Neuron (in vitro differentiated cells): ENCODE data around the gene TENM4.

Experiments
- H2AFZ ChIP-seq: one replicate; pipeline ENCODE4 v1.6.1; 2013; ENCODE audit warnings: low read depth, mild to moderate bottlenecking, inconsistent platforms, low read length, moderate library complexity
- H3K27me3 ChIP-seq: one replicate; pipeline ENCODE4 v1.6.1; 2013; ENCODE audit warnings: low read length; ENCODE audit not compliant: insufficient read depth
- H3K36me3 ChIP-seq: one replicate; pipeline ENCODE4 v1.6.1; 2013; ENCODE audit warnings: low read length; ENCODE audit not compliant: insufficient read depth
- H3K4me1 ChIP-seq: one replicate; pipeline ENCODE4 v1.6.1; 2013; ENCODE audit warnings: low read length; ENCODE audit not compliant: insufficient read depth
- H3K4me3 ChIP-seq: 2 replicates; pipeline ENCODE4 v1.5.1; 2013; ENCODE audit warnings: mild to moderate bottlenecking, low read length, moderate library complexity
- H3K9me3 ChIP-seq: one replicate; pipeline ENCODE4 v1.6.1; 2013; ENCODE audit warnings: low read length

The TENM4 gene

DNA sequence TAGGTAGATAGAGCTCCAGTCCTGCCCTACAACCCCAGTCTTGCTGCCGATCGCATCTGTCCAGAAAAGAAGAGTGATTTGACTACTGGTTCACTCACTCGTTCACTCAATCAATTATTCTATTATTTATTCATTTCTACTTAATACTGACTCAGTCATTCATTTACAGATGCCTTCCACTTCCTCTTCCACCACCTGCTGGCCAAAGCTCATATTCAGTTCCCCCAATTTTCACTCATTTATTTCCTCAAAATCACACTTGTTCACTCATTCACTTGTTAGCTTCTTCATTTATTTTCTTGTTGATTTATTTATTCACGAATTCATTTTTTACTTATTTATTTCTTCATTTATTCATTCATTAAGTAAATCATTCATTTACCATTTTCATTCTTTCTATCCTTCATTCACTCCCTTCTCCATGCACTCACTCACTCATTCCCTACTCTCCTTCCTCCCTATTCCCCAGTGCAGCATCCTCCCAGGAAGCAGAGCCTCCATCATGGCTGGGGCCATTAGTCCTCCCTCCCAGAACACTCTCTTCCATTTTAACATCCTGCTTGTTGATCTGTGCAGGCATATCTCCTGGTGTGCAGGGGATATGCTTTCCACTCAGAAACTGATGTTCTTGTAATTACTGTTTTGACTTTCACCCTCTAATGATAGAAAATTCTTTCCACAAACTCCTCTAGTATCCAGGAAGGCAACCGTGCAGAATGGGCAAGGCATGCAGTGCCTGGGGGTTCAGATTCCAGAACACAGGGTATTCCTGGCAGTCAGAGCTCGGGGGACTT lies 281.0 kb downstream of the TENM4 start:
- no peaks in the 10 kb centered on the region for H3K36me3 ChIP-seq
- no peaks in the 10 kb centered on the region for H3K27me3 ChIP-seq
- H3K9me3 ChIP-seq: no peaks in the 10 kb centered on the region
- H3K4me1 ChIP-seq: no peaks in the 10 kb centered on the region
- H3K4me3 ChIP-seq: no peak overlapping the region
- H2AFZ ChIP-seq: no peak overlapping the region

DNA sequence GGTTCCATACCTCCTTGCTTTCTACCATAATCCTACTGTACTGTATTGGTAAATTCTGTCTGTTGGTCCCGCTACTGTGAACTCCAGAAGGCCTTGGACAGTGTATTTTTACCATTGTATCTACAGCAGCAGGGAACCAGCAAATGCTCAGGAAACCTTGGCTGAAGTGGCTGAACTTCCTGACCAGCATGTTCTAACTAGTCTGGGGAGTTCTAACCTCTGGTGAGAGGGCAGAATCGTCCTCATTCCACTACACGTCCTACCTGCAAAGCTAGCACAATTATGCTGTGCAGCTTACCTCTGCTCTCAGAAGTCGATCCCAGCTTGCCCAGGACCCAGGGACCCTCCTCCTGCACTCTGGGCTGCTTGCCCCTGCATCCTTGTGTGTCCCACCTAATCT lies 283.1 kb downstream of the TENM4 start:
- Histone ChIP-seq H3K27me3 (no peaks in the 10 kb centered on the region), H3K36me3 (no peaks in the 10 kb centered on the region), H3K4me1 (no peaks in the 10 kb centered on the region), H3K9me3 (no peaks in the 10 kb centered on the region), H3K4me3 (no peak overlapping the region), H2AFZ (no peak overlapping the region)

DNA sequence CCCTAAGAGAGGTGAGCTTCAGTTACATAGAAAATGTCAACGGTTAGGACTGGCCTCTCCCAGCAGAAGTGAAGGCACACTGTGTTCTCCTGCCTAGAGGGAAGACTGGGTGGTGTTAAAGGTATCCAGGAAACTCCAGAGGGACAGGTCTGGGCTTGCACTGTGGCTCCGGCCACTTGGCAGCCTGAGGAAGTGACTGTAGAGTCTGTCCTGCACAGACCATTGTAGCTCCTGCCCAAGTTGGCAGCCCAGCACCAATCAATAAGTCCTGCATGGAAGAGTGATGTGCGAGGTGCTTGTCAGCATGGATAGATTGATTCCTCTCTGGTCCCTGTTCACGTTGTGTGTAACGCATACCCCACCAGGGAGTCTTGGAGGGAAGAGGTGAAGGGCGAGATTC lies 284.8 kb downstream of the TENM4 start:
- Histone ChIP-seq H3K36me3 (no peaks in the 10 kb centered on the region), H3K27me3 (no peaks in the 10 kb centered on the region), H3K4me3 (no peak overlapping the region), H2AFZ (no peak overlapping the region), H3K4me1 (no peaks in the 10 kb centered on the region), H3K9me3 (no peaks in the 10 kb centered on the region)

DNA sequence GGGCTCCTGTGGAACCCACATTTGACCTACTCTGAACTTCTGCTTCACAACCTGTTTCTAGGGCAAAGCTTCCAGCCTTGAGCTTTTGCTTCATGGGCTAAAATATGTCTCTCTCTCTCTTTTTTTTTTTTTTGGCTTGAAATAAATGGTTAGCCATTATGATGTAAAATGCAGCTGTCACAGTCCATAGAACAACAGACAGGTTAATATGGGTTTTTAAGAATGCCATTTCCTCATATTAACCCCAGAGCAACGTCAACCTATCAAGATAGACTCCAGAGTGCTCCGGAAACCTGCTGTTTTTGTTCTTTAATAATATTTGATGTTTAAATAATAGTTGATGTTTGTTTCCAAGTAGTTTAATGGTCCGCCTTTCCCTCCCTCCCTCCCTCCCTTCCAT lies 285.6 kb downstream of the TENM4 start:
- no peak overlapping the region for H3K4me3 ChIP-seq
- H2AFZ ChIP-seq: no peak overlapping the region
- H3K9me3 ChIP-seq: no peaks in the 10 kb centered on the region
- H3K36me3 ChIP-seq: no peaks in the 10 kb centered on the region
- H3K27me3 ChIP-seq: no peaks in the 10 kb centered on the region
- H3K4me1 ChIP-seq: no peaks in the 10 kb centered on the region

DNA sequence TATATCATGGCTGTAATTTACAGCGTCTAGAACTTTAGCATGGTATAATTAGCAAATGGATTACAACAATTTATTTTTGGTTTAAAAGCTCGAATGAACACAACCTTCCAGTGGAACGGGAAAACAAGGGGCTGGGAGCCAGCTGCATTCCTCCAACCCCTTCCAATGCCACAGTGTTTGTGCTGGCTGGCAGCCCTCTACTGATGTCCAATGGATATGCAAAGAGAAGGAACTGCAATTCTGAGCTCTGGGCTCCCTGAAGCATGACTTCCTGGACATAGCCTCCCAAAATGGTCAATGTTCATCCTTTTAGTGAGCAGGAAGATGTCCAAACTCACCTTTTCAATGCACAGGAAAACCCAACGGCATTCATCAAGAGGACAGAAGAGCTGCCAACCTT lies 288.3 kb downstream of the TENM4 start:
- Histone ChIP-seq H3K27me3 (no peaks in the 10 kb centered on the region), H3K36me3 (peaks cover 5% of the 10 kb centered on the region), H3K9me3 (no peaks in the 10 kb centered on the region), H3K4me1 (no peaks in the 10 kb centered on the region), H3K4me3 (no peak overlapping the region), H2AFZ (no peak overlapping the region)

DNA sequence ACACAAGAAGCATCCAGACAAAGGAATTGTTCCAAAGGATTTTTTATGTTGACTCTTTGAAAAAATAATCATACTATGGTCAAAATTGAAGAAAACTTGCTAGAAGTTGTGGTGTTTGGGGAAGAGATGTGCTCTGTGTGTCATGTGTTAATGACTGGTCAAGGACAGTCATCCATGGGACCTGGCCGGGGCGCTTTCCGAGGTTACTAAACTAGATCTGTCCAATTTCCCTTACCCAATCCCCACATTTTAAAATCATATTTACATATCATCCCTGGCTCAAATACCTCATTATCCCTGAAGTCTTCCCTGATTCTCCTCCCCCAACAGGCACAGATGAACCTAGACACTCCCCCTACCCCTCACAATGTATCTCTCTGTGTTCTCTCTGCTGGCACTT lies 289.4 kb downstream of the TENM4 start:
- Histone ChIP-seq H3K27me3 (no peaks in the 10 kb centered on the region), H2AFZ (no peak overlapping the region), H3K9me3 (no peaks in the 10 kb centered on the region), H3K4me3 (no peak overlapping the region), H3K36me3 (peaks cover 5% of the 10 kb centered on the region), H3K4me1 (no peaks in the 10 kb centered on the region)

DNA sequence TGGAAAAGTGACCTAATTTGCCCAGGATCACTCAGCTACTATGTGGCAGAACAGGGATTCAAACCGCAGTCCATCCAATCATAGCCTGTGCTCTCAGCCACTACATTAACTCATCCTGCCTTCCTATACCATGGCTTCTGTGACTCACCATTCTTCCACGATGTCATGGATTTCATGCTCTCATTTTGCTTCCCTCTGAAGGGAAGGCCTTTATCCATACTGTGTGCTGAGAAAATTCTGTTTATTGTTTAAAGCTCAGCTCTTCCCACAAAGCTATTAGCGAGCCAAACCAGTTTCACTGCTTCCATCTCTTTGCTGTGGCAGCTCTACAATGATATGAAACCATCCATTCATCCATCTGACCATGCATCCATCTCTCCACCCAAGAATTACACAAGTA lies 289.9 kb downstream of the TENM4 start:
- Histone ChIP-seq H3K4me3 (no peak overlapping the region), H3K27me3 (no peaks in the 10 kb centered on the region), H3K9me3 (no peaks in the 10 kb centered on the region), H3K4me1 (no peaks in the 10 kb centered on the region), H2AFZ (no peak overlapping the region), H3K36me3 (peaks cover 5% of the 10 kb centered on the region)

DNA sequence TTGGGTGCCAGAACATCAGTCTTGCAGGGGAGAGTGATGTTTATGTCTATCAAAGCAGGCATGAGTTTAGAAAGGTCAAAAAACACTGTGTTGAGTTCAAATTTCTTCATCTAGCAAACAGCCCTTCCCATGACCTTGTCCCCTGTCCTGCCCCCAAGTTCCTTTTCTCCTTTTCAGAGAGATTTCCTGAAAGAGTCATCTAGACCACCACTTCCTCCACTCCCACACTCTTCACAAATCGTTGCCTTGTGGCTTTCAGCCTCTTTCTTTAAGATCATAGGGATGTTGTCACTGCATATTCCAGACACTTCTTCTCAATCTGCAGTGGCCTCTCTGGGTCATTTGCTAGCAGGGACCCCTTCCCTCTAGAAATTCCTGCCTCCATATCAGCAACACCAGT lies 290.5 kb downstream of the TENM4 start:
- Histone ChIP-seq H3K9me3 (no peaks in the 10 kb centered on the region), H3K27me3 (no peaks in the 10 kb centered on the region), H2AFZ (no peak overlapping the region), H3K4me1 (no peaks in the 10 kb centered on the region), H3K4me3 (no peak overlapping the region), H3K36me3 (peaks cover 5% of the 10 kb centered on the region)

DNA sequence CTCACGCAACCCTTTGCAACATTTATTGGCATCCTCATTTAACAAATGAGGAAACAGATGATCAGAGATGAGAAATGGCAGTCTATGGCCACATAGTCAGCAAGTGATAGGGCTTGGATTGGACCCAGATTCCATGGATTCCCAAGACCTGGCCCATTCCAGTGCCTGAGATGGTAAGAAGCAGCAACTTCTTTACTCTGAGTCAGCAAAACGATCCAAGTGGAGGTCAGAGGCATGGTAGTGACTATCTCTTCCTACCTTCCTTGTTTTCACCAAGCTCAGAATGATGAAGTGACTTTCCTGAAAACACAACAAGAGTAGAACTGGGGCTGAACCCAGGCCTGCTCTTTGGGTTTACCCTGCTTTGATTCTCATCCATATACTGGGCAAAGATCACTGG lies 293.1 kb downstream of the TENM4 start:
- H3K4me1 ChIP-seq: no peaks in the 10 kb centered on the region
- no peaks in the 10 kb centered on the region for H3K9me3 ChIP-seq
- no peaks in the 10 kb centered on the region for H3K27me3 ChIP-seq
- H2AFZ ChIP-seq: no peak overlapping the region
- peaks cover 5% of the 10 kb centered on the region for H3K36me3 ChIP-seq
- H3K4me3 ChIP-seq: no peak overlapping the region

DNA sequence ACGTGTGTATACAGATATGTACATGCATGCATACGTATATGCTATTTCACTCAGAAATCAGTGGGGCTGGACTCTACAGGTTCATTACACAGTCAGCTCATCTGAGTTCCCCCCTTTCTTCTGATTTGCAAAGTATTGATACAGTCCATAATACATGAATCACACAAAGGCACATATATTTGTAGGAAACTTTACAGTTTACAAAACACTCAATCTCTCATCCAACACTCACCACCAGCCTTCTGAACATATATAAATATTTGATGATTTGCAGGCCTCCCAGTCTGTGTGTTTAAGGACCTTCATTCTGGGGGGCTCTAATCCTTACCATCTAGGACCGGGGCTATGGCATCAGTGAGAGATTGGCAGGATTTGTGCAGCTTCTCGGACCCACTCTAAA lies 293.8 kb downstream of the TENM4 start:
- Histone ChIP-seq H3K4me3 (no peak overlapping the region), H3K27me3 (no peaks in the 10 kb centered on the region), H2AFZ (no peak overlapping the region), H3K36me3 (peaks cover 5% of the 10 kb centered on the region), H3K9me3 (no peaks in the 10 kb centered on the region), H3K4me1 (no peaks in the 10 kb centered on the region)

DNA sequence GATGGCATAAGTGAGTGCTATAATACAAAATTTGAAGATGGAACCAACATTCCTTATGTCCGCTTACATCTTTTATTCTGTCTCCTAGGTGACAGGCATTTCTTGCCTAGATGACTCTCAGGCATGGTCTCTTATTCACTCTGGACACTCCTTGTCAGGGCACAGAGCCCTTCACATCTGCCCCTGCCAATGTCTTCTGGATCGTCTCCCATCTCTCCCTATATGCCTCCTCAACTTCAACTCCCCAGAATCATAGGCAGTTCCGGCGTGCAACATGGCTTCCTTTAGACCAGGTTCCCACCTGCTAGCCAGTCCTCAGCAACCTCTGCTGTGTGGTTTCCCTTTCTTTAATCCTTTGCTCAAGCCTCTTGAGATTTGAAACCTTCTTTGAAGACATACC lies 300.9 kb downstream of the TENM4 start:
- H2AFZ ChIP-seq: no peak overlapping the region
- peaks cover 2% of the 10 kb centered on the region for H3K9me3 ChIP-seq
- H3K36me3 ChIP-seq: no peaks in the 10 kb centered on the region
- no peak overlapping the region for H3K4me3 ChIP-seq
- peaks cover 2% of the 10 kb centered on the region for H3K4me1 ChIP-seq
- H3K27me3 ChIP-seq: no peaks in the 10 kb centered on the region

DNA sequence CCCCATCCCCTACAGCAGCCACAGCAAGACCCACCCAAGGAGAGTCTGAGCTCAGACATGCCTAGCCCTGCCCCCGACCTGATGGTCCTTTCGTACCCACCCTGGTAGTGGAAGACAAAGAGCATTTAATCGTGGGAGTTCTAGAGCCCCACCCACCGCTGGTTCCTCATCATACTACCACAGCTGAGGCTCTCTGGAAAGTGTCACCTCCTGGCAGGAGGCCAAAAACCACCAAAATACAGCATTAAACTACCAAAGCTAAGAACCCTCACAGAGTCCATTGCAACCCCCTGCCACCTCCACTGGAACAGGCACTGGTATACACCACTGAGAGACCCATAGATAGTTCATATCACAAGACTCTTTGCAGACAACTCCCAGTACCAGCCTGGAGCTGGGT lies 311.1 kb downstream of the TENM4 start:
- H3K36me3 ChIP-seq: no peaks in the 10 kb centered on the region
- no peak overlapping the region for H3K4me3 ChIP-seq
- H3K9me3 ChIP-seq: peaks cover 8% of the 10 kb centered on the region
- H2AFZ ChIP-seq: no peak overlapping the region
- no peaks in the 10 kb centered on the region for H3K4me1 ChIP-seq
- no peaks in the 10 kb centered on the region for H3K27me3 ChIP-seq

DNA sequence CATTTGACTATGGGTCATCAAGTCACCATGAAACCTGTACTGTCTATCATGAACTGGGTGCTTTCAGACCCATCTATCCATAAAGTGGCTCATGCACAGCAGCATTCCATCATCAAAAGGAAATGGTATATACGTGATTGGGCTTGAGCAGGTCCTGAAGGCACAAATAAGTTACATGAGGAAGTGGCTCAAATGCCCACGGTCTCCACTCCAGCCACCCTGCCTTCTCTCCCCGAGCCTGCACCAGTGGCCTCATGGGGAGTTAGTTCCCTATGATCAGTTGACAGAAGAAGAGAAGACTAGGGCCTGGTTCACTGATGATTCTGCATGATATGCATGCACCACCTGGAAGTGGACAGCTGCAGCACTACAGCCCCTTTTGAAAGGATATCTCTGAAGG lies 312.5 kb downstream of the TENM4 start:
- H3K4me1 ChIP-seq: no peaks in the 10 kb centered on the region
- H3K27me3 ChIP-seq: no peaks in the 10 kb centered on the region
- H3K36me3 ChIP-seq: no peaks in the 10 kb centered on the region
- H2AFZ ChIP-seq: no peak overlapping the region
- no peak overlapping the region for H3K4me3 ChIP-seq
- peaks cover 8% of the 10 kb centered on the region for H3K9me3 ChIP-seq

DNA sequence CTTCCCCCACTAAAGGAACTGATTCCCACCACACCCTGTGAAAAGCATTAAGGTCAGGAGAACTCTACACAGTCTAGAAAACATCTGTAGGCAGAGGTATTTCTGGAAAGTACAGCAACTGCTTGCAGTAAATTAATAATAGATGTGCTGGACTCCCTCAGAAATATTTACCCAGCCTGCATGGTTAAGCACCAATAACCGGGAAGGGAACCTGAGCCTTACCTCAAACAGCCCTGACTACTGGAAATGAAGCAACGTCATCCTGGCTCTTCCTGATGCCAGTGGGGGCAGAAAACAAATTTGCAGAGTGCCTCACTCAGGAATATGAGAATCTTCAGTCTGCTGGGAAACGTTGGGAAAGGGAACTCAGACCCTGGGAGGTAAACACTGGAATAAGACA lies 318.1 kb downstream of the TENM4 start:
- no peak overlapping the region for H3K4me3 ChIP-seq
- H2AFZ ChIP-seq: no peak overlapping the region
- H3K9me3 ChIP-seq: peaks cover 8% of the 10 kb centered on the region
- H3K4me1 ChIP-seq: peaks cover 15% of the 10 kb centered on the region
- H3K36me3 ChIP-seq: no peaks in the 10 kb centered on the region
- no peaks in the 10 kb centered on the region for H3K27me3 ChIP-seq
